Retinal pigment epithelial cell (primary cell): ENCODE results near the gene TRIM27.

ENCODE experiments used
- DNase-seq: peaks from one replicate; pipeline ENCODE4 v3.0.0-alpha.2; 2010; ENCODE audit warnings: low read depth
- H3K4me3 ChIP-seq: 2 replicates; pipeline ENCODE4 v1.5.1; 2011; ENCODE audit warnings: mild to moderate bottlenecking, low read length, control low read depth, moderate library complexity
- CTCF ChIP-seq: conservative IDR thresholded peaks from 2 replicates; pipeline ENCODE4 v1.5.1; 2011; ENCODE audit warnings: low read depth, low read length, control low read depth, inconsistent platforms

TRIM27 gene

GRCh38 chr6:28892525-28892924 lies 31.3 kb downstream of the TRIM27 start:
- no peak overlapping the region for H3K4me3 ChIP-seq
- TF ChIP-seq CTCF: no peak
- no peak for DNase-seq

- TF ChIP-seq CTCF: no peak
- DNase-seq: no peak
These were observed 35.8 kb downstream of the TRIM27 start for GRCh38 chr6:28887796-28888496.

GRCh38 chr6:28886079-28886439 lies 37.7 kb downstream of the TRIM27 start:
- TF ChIP-seq CTCF: no peak
- H3K4me3 ChIP-seq: no peak overlapping the region
- DNase-seq: no peak

More at GRCh38 chr6:28887796-28888496, 35.8 kb downstream of the TRIM27 start:
- no peak overlapping the region for H3K4me3 ChIP-seq

GRCh38 chr6:28884423-28885131 lies 39.2 kb downstream of the TRIM27 start:
- no peak for TF ChIP-seq CTCF
- DNase-seq: no peak
- H3K4me3 ChIP-seq: no peak overlapping the region

DNA sequence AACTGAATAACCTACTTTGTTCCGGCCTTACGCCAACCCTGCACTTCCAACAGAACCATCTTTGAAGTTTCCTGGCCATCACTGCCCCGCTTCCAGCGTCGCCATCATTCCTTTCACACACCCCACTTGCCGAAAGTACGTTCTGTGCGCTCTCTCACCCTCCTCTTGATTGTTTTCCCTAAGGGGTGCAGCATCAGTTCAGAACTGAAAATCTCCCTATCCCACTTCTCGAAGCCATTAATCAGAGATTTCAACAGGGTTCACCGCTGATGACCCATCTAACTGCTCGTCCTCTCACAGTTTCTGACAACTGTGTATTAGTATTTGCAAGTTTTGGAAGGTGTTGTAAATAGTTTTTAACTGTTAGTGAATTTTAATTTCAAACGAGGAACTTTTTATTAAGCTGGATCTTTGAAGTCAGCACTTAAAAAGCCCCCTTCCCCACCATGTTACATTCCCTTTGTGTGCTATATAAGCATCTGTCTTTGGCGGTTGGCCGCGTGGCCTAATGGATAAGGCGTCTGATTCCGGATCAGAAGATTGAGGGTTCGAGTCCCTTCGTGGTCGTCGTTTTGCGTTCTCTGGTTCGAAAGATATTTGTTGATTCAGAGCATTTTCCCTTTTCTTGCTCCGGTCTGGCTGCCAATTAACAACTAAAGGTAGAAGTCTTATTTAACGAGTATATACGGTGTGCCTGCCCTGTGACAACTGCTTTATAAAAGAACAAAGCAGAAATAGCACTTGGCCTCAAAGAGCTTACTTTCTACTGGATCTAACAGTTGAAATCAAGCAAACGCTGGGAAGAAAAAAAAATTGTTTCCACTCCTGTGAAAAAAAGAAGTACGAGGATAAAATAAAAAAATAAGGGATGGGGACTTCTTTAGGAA lies 42.6 kb downstream of the TRIM27 start:
- TF ChIP-seq CTCF: no peak
- no peak for DNase-seq

GRCh38 chr6:28880519-28880893 lies 43.3 kb downstream of the TRIM27 start:
- no peak for TF ChIP-seq CTCF
- DNase-seq: no peak
- peak overlapping the region; percentile 89 for H3K4me3 ChIP-seq

More for the DNA sequence above, 42.6 kb downstream of the TRIM27 start:
- H3K4me3 ChIP-seq: peak overlapping the region; percentile 89
